MM.1S (cell line): ENCODE results near the gene SULT1C3.

Source experiments
- EZH2 ChIP-seq: fragments of 300-600 bp; sonication (generic); optimal IDR thresholded peaks from 2 replicates; pipeline ENCODE3; 2017; ENCODE audit warnings: low read depth, mild to moderate bottlenecking, antibody characterized with exemption, low read length, mixed read lengths
- EZH2phosphoT487 ChIP-seq: fragments of 300-600 bp; sonication (generic); IDR thresholded peaks from 2 replicates; pipeline ENCODE4 v1.6.1; 2018; ENCODE audit warnings: antibody characterized with exemption, low read length
- TF ChIP-seq, protein P1 (sequence below): fragments of 300-600 bp; sonication (generic); IDR thresholded peaks from 2 replicates; pipeline ENCODE4 v1.5.1; 2016; ENCODE audit warnings: antibody characterized with exemption, low read length, mixed read lengths

DNA sequence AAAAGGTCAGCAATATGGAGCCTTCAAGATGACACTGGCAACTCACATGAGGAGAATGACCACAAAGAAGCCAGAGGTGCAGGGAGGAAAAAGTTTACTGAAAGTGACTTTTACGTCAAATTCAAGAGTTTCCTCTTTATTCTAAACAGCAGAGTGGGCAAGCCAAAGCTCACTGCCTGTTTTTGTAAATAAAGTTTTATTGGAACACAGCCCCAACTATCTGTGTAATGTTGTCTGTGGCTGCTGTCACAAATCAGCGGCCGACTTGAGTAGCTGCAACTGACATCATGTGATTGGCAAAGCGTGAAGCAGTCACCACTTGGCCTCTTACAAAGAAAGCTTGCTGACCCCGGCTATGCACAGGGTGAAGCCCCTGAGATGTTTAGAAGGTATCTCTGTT, 39.7 kb downstream of the SULT1C3 start:
- TF ChIP-seq, protein P1, sequence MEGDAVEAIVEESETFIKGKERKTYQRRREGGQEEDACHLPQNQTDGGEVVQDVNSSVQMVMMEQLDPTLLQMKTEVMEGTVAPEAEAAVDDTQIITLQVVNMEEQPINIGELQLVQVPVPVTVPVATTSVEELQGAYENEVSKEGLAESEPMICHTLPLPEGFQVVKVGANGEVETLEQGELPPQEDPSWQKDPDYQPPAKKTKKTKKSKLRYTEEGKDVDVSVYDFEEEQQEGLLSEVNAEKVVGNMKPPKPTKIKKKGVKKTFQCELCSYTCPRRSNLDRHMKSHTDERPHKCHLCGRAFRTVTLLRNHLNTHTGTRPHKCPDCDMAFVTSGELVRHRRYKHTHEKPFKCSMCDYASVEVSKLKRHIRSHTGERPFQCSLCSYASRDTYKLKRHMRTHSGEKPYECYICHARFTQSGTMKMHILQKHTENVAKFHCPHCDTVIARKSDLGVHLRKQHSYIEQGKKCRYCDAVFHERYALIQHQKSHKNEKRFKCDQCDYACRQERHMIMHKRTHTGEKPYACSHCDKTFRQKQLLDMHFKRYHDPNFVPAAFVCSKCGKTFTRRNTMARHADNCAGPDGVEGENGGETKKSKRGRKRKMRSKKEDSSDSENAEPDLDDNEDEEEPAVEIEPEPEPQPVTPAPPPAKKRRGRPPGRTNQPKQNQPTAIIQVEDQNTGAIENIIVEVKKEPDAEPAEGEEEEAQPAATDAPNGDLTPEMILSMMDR, result no peak
- TF ChIP-seq EZH2 (no peak), EZH2phosphoT487 (no peak)
